OCI-LY7 (cell line): ENCODE measurements around the gene SEZ6L.

Experiments used
- EZH2phosphoT487 ChIP-seq: fragments of 200-600 bp; sonication (generic); IDR thresholded peaks from 2 replicates; pipeline ENCODE4 v1.6.1; 2018; ENCODE audit warnings: low read depth, borderline replicate concordance, mild to moderate bottlenecking, mixed run types, antibody characterized with exemption, low read length, moderate library complexity, mixed read lengths
- TF ChIP-seq, protein P1 (sequence below): fragments of 200-600 bp; sonication (generic); conservative IDR thresholded peaks from 2 replicates; pipeline ENCODE4 v1.5.1; 2014; ENCODE audit warnings: mild to moderate bottlenecking, antibody characterized with exemption, low read length, moderate library complexity, mixed read lengths

DNA sequence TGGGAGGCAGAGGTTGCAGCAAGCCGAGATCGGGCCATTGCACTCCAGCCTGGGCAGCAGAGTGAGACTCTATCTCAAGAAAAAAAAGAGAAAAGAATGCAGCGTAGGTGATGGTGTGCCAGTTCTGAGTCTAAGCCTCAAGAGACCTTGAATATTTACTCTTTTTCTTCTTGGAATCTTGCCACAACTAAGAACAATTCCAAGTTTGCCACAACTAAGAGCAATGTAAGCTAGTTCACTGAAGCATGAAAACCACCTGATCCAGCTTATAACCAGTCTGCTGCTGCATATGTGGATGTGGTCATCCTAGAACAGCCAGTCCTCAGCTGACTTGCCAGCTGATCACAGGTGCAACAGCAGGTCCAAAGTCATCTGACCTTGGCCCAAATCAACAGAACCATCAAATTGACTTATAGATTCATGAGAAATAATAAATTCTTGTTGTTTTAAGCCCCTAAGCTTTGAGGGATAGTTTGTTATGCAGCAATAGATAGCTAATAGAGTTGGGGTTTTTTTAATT is 25.4 kb upstream of the SEZ6L start:
- no peak for TF ChIP-seq EZH2phosphoT487
- TF ChIP-seq, protein P1, sequence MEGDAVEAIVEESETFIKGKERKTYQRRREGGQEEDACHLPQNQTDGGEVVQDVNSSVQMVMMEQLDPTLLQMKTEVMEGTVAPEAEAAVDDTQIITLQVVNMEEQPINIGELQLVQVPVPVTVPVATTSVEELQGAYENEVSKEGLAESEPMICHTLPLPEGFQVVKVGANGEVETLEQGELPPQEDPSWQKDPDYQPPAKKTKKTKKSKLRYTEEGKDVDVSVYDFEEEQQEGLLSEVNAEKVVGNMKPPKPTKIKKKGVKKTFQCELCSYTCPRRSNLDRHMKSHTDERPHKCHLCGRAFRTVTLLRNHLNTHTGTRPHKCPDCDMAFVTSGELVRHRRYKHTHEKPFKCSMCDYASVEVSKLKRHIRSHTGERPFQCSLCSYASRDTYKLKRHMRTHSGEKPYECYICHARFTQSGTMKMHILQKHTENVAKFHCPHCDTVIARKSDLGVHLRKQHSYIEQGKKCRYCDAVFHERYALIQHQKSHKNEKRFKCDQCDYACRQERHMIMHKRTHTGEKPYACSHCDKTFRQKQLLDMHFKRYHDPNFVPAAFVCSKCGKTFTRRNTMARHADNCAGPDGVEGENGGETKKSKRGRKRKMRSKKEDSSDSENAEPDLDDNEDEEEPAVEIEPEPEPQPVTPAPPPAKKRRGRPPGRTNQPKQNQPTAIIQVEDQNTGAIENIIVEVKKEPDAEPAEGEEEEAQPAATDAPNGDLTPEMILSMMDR, result no peak
